WI38 (cell line): Measurements from ENCODE around the gene GHITM.

Experiments used
- H3K4me3 ChIP-seq: 2 replicates; pipeline ENCODE4 v1.5.1; 2011; ENCODE audit warnings: low read depth, mild to moderate bottlenecking, control low read depth, low read length
- TF ChIP-seq, protein P1 (sequence below): IDR thresholded peaks from 2 replicates; pipeline ENCODE4 v1.5.1; 2012; ENCODE audit warnings: low read depth, mild to moderate bottlenecking, control low read depth, low read length

GHITM gene

DNA sequence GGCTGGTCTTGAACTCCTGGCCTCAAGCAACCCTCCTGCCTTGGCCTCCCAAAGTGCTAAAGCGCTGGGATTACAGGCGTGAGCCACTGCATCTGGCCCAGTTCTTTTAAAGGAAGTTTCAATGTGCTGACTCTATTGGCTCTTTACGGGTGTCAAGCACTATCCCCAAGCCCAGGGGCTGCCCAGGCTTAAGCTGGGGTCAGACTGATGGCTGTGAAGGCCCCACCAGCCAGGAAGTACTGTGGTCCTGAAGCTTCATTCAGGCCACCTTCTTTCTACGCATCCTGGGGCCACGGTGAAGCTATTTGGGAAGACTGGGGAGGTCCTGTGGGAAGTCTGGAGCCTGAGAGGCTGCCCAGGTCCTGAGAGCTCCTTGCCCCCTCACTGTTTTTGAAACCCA is 42.3 kb downstream of the GHITM start:
- H3K4me3 ChIP-seq, result no peak overlapping the region
- TF ChIP-seq, protein P1, sequence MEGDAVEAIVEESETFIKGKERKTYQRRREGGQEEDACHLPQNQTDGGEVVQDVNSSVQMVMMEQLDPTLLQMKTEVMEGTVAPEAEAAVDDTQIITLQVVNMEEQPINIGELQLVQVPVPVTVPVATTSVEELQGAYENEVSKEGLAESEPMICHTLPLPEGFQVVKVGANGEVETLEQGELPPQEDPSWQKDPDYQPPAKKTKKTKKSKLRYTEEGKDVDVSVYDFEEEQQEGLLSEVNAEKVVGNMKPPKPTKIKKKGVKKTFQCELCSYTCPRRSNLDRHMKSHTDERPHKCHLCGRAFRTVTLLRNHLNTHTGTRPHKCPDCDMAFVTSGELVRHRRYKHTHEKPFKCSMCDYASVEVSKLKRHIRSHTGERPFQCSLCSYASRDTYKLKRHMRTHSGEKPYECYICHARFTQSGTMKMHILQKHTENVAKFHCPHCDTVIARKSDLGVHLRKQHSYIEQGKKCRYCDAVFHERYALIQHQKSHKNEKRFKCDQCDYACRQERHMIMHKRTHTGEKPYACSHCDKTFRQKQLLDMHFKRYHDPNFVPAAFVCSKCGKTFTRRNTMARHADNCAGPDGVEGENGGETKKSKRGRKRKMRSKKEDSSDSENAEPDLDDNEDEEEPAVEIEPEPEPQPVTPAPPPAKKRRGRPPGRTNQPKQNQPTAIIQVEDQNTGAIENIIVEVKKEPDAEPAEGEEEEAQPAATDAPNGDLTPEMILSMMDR, result no peak

GRCh38 chr10:84184517-84184916 is 45.2 kb downstream of the GHITM start:
- H3K4me3 ChIP-seq, result no peak overlapping the region
- TF ChIP-seq, protein P1, result no peak

- no peak overlapping the region for H3K4me3 ChIP-seq
- TF ChIP-seq, protein P1, result no peak
Measured at GRCh38 chr10:84185526-84186175, 46.3 kb downstream of the GHITM start.

DNA sequence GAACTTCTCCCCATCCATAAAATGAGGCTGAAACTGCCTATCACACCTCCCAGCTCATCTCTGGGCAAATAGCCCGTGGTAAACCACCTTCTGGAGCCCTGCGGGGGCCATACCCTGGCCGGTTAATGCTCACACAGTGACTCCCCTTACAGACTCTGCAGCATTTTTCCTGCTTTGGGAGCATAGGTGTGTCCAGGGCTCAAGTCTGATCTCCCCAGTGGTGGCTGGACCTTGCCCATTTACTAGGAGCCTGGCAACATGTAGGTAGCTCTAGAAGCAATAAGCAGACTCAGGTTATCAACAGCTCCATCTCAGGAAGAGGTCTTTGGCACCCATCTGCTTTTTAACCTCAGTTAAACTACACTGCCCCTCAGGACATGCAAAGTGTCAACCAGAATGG is 49.5 kb downstream of the GHITM start:
- no peak overlapping the region for H3K4me3 ChIP-seq
- TF ChIP-seq, protein P1, result no peak

DNA sequence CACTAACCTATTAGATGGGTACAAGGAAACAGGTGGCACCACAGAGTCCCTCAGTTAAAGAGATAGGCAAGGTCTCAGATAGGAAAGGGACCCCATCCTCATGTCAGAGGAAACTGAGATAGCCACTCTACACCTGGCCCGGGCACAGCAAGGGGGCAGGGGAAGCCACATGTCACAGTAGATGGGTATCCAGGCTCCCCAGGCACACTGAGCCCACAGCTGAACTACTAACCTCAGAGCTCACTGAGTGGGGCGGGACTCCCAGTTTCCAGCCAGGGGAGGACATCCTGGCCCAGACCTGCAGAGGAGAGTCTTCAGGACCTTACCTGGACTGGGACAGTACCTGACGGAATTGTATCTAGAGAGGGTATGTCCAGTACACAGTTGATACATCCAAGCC is 51.3 kb downstream of the GHITM start:
- TF ChIP-seq, protein P1, result no peak
- no peak overlapping the region for H3K4me3 ChIP-seq

DNA sequence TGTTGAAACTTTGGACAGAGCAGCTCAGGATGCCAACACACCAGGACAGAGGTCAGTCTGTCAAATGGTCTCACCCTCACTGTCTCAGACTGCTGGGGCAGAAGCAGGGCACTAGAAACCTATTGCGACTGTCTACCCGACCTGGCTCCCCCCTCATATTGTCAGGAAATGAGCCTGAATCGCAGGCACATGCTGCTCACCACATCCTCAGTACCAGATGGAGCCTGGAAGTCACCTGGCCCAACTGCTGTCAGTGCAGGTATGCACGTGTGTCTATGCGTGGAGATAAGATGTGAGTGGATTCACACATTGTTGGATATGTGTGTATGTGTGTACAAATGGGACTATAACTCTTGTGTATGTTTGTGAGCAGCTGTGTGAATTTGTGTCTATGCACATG is 51.8 kb downstream of the GHITM start:
- TF ChIP-seq, protein P1, result no peak
- no peak overlapping the region for H3K4me3 ChIP-seq

DNA sequence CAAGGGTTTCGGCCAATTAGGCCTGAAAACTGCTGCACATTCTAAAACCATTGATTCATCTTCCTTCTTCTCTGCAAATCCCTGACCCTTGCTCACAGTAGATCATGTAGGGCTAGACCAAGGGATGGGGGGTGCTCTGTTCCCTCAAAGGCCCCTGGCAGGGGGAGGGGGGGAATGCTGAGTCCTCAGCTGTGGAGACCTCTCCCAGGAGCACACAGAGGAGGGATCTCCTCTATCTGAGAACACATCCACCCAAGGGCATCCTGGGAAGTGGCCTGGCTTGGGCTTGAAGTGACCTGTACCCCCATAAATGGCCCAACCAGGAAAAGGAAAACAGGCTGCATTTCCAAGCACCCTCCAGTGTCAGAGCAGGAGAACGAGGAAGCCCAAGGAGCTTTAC is 54.0 kb downstream of the GHITM start:
- H3K4me3 ChIP-seq, result no peak overlapping the region
- TF ChIP-seq, protein P1, result no peak
